Measurements from ENCODE around the gene KCNA10.

KCNA10 gene

DNA sequence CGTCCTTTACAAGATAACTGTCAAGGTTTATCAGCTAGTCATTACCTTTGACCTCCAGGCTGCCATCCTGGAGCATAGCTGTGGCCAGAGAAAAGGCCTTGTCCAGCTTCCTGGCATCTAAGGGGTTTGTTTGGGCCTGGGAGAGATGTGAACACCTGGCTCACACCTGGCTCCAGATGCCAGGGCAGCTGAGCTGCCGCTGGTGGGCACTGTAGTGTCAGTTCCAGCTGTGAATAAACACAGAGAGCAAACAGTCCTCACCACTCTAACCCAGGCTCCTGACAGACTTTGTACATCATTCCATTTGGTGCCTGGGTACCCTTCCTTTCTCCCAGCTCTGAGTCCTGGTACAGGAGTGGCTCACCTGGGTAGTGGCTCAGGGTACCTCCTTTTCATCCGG is 14.3 kb upstream of the KCNA10 start:
- DNase-seq: no peak

GRCh38 chr1:110529011-110529410 is 10.0 kb upstream of the KCNA10 start:
- no peak for DNase-seq

- no peak for DNase-seq
Measured at GRCh38 chr1:110526201-110526780, 7.3 kb upstream of the KCNA10 start.

GRCh38 chr1:110525249-110525595 is 6.2 kb upstream of the KCNA10 start:
- DNase-seq: no peak

GRCh38 chr1:110524311-110525248 is 5.6 kb upstream of the KCNA10 start:
- peak; percentile 41 for DNase-seq

DNA sequence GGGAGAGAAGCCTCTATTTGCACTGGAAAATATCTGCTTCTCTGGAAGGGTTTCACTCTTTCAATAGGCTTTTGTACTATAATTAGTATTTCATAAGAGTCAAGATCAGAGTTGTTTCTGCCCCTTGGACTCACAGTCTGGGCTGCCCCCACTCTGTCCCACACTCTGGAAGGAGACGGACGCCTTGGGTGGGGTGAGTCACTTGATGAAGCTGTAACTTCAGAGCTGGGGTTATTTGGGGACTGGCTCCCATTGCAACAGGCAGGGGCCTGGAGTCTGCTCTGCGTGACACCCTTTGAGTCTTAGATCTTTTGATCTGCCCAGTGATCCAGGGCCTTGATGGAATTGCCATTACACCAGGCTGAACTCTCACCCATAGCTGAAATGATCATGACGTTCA is 4.0 kb upstream of the KCNA10 start:
- peak; percentile 83 for DNase-seq

DNA sequence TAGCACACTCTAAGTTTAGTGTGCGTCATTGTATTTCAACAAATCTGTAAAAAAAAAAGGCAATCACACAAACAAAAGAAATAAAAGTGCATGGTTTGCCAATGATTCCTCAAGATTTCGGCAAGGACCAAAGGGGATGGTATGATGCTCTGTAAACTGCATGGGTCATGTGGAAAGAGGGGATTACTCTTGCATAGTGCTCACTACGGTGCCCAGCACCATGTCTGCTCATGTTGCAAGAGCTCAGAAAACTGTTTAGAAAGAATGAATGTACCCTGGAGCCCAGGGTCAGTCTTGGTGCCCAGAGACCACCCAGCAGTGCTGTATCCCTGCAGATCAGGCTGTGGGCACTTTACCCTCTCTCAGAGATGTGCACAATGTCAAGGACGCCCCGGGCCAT is 3.6 kb upstream of the KCNA10 start:
- DNase-seq: no peak

- DNase-seq: peak; percentile 39
Measured at GRCh38 chr1:110520827-110521226, 1.9 kb upstream of the KCNA10 start.

GRCh38 chr1:110515891-110516290 is 3.1 kb downstream of the KCNA10 start:
- DNase-seq: no peak

DNA sequence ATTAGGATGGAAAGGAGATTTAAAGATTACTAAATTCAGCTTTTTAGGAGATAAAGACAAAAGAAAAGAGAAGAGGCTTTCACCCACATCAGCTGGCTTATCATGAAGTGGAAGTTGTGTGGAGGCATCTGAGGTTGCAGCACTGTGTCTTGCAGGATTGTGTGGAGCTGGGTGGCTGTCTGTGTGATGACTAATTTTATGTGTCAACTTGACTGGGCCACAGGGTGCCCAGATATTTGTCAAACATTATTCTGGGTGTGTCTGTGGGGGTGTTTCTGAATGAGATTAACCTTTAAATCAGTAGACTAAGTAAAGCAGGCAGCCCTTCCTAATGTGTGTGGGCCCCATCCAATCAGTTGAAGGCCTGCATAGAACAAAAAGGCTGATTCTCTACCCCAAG is 3.9 kb downstream of the KCNA10 start:
- peak; percentile 68 for DNase-seq

GRCh38 chr1:110513511-110513910 is 5.5 kb downstream of the KCNA10 start:
- DNase-seq: no peak

- peak; percentile 24 for DNase-seq
Measured at GRCh38 chr1:110511436-110511835, 7.5 kb downstream of the KCNA10 start.

GRCh38 chr1:110510921-110511320 is 8.1 kb downstream of the KCNA10 start:
- peak; percentile 38 for DNase-seq

DNA sequence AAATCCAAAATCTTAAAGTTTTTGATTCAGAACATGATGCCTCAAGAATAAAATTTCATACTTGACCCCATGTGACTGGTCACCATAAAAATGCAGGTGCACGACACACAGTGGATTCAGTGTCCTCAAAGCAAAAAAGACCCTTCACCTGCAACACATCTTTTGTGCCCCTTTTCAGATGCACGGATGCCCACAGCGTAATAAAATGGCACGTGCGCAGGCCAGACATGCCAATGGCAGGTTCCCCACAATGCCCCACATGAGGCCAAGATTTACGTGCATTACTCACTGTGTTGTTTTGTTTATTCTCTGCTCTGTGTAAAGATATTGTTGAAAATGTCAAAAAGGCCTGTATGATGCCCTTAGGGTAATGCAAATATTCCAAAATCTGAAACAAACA is 9.3 kb downstream of the KCNA10 start:
- no peak for DNase-seq

DNA sequence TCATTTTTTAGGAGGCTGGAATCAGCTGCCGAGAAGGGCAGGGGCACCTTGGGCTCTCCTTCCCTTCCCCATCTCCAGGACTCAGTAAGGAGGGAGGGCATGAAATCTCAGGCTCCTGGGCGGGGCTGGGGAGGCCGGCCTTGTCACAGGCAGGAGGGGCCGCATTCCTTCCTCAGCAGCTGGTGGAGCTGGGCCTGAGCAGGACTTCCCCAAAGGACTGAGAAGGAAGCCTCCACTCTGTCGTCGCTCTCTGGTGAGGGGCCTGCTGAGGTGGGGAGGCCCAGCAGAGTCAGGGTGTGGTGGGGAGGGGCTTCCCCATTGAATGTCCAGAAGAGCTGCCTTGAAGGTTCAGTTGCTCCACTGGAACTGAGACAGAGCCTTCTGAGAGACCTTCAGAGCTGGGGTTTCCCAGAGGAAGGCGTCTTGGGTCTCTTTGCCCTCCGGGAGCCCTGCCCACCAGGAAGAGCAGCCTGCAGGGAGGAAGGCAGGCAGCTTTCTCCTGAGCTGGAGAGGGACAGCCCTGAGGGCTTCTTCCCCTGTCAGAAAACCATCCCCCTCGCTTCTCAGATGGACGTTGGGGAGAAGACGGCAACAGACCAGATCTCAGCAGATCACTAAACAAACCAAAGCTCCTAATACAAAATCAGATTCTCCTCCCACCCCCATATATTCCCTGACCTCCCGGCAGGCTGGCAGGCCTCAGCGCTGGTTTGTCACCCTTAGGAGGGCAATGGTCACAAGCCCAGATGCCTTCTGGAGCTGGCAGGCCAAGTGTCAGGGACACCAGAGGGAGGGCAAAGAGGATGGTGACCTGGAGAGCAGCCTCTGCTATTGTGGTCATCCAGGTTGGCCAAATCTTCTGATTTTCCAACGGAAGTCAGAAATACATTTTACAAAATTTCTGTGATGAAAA is 10.7 kb downstream of the KCNA10 start:
- DNase-seq: peak; percentile 86

- DNase-seq: peak; percentile 36
Measured at GRCh38 chr1:110506541-110506940, 12.4 kb downstream of the KCNA10 start.

GRCh38 chr1:110505596-110505995 is 13.4 kb downstream of the KCNA10 start:
- no peak for DNase-seq

DNA sequence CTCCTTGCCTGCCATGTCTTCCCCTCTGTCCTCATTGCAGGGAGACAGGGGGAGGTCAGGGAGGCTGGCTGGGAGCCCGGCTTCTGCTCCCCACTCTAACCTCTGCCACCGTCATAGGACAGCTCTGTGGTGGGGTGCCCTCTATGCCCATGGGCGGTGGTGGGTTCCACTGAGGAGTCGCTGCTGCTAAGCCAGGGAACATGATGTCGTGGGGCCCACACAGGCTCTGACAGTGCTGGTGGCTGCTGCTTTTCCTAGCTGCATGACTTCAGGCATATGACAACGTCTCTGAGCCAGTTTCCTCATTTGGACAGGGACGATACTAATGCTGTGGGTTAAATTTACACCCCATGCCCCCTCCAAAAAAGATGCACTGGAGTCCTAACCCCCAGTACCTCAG is 14.7 kb downstream of the KCNA10 start:
- peak; percentile 74 for DNase-seq

DNA sequence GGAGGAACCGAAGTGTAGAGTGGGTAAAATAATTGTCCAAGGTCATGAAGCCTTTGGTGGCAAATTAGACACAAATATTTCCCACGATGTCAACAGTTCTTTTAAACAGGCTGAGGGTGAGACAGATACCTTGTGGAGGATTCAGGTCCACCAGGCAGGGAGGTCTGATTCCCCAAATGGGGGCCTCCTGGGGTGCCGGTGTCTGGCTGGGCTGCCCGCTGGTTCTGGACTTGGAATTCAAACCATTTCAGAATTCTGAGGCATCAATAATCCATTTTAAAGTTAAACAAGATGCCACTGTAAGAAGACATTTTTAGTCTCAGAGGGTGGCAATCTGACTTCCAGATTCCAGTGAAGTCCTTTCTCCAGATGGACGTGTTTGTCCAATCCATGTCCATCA is 15.5 kb downstream of the KCNA10 start:
- DNase-seq: no peak

GRCh38 chr1:110502402-110503151 is 16.4 kb downstream of the KCNA10 start:
- DNase-seq: peak; percentile 89

GRCh38 chr1:110501488-110502132 is 17.4 kb downstream of the KCNA10 start:
- DNase-seq: no peak

DNA sequence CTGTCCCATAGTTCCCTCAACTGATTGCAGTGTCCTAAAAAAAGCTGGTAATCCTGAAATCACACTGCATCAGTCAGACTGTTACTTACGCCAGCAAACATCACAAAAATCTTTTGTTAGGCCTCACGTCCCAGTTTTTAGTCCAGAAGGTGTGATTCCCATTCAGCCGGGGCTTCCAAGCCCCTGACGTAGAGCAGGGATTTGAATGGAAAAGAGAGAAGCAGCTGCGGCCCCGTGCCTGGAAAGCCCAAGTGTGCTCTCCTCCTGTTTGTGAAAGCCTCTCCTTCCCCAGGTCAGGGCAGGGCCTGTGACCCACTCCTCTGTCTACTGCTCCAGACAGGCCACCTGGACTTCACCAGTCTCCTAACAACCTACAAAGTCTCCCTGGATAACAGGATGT is 20.7 kb downstream of the KCNA10 start:
- no peak for DNase-seq

All from suppressor macrophage treated with lipopolysaccharide for 4 hours (primary cell).